Measurements from ENCODE around the gene SCNM1.

DNA sequence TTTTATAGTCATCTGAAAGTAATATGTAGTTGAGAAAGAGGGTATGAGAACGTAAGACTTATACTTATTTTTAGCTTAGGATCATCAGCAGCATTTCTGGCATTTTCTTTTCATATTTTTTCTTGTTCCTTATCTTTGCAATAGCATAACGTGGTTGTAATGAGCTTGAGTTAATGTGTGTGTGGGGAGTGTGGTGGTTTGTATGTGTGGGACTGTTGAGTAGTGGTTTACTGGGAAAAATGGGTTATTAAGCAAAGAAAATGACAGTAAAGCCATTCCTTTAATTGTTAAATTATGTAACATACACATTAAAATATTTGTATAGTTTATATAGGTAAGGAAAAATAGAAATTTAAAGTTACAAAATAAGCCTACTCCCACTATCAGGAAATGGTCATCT lies 47.6 kb downstream of the SCNM1 start:
- TF ChIP-seq, protein P1, sequence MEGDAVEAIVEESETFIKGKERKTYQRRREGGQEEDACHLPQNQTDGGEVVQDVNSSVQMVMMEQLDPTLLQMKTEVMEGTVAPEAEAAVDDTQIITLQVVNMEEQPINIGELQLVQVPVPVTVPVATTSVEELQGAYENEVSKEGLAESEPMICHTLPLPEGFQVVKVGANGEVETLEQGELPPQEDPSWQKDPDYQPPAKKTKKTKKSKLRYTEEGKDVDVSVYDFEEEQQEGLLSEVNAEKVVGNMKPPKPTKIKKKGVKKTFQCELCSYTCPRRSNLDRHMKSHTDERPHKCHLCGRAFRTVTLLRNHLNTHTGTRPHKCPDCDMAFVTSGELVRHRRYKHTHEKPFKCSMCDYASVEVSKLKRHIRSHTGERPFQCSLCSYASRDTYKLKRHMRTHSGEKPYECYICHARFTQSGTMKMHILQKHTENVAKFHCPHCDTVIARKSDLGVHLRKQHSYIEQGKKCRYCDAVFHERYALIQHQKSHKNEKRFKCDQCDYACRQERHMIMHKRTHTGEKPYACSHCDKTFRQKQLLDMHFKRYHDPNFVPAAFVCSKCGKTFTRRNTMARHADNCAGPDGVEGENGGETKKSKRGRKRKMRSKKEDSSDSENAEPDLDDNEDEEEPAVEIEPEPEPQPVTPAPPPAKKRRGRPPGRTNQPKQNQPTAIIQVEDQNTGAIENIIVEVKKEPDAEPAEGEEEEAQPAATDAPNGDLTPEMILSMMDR (IDR thresholded peaks at IDR 0.05): no peak
- TF ChIP-seq POLR2A (IDR thresholded peaks at IDR 0.05): no peak
